Peyer's patch (tissue), 4 donors: ENCODE results near the gene EHD2.

ENCODE experiments used
- POLR2A ChIP-seq, 2 donors: fragments of 450-650 bp; IDR thresholded peaks; one replicate each; pipeline ENCODE4 v1.5.1; 2017; ENCODE audit warnings: antibody characterized with exemption in 2 of 2, mild to moderate bottlenecking in 2 of 2, moderate library complexity in 2 of 2
- TF ChIP-seq, protein P1 (sequence below), 6 experiments: fragments of 450-650 bp in 4 of 6; fragments of 200-600 bp in 2 of 6; sonication (generic) in 1 of 6; IDR thresholded peaks; one replicate each; pipeline ENCODE4 v1.5.1; 2017 to 2019; ENCODE audit warnings: antibody characterized with exemption in 6 of 6, mild to moderate bottlenecking in 3 of 6, moderate library complexity in 1 of 6

DNA sequence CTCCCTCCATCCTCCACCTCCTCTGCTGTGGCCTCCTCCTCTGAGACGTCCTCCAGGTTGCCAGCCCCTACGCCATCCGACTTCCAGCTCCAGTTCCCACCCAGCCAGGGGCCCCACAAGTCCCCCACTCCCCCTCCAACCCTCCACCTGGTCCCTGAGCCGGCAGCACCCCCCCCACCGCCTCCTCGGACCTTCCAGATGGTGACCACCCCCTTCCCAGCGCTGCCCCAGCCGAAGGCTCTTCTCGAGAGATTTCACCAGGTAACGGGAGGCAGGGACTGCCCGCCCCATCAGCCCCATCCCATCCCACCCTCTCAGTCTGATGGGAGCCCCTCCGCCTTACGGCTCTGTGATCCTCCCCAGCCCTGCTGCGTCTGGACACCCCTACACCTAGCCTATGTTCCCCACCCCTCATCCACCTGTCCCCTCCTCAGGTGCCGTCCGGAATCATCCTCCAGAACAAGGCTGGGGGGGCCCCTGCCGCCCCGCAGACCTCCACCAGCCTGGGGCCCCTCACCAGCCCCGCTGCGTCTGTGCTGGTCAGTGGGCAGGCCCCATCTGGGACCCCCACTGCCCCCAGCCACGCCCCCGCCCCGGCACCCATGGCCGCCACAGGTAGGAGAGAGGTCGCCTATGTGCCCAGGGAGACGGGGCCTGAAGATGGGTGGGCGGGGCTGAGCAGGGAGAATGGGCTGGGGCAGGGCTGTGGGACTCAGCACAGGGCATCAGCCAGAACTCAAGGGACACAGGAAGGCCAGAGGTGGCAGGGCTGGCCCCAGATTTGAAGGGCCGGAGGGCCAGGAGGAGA, 18.6 kb upstream of the EHD2 start:
- TF ChIP-seq, protein P1, sequence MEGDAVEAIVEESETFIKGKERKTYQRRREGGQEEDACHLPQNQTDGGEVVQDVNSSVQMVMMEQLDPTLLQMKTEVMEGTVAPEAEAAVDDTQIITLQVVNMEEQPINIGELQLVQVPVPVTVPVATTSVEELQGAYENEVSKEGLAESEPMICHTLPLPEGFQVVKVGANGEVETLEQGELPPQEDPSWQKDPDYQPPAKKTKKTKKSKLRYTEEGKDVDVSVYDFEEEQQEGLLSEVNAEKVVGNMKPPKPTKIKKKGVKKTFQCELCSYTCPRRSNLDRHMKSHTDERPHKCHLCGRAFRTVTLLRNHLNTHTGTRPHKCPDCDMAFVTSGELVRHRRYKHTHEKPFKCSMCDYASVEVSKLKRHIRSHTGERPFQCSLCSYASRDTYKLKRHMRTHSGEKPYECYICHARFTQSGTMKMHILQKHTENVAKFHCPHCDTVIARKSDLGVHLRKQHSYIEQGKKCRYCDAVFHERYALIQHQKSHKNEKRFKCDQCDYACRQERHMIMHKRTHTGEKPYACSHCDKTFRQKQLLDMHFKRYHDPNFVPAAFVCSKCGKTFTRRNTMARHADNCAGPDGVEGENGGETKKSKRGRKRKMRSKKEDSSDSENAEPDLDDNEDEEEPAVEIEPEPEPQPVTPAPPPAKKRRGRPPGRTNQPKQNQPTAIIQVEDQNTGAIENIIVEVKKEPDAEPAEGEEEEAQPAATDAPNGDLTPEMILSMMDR (IDR thresholded peaks at IDR 0.05) = no peak
- no peak for TF ChIP-seq POLR2A (IDR thresholded peaks at IDR 0.05)
